IPS-18c (cell line): ENCODE results near the gene MXRA5.

Source experiments
- H3K4me3 ChIP-seq: 2 replicates; pipeline ENCODE4 v1.7.0; 2013; ENCODE audit warnings: low read depth, mild to moderate bottlenecking, low read length, moderate library complexity; ENCODE audit not compliant: insufficient read depth
- H3K9me3 ChIP-seq: one replicate; pipeline ENCODE4 v1.6.1; 2013; ENCODE audit warnings: mild to moderate bottlenecking, low read length, moderate library complexity; ENCODE audit not compliant: control insufficient read depth, insufficient read depth

The MXRA5 gene

GRCh38 chrX:3271834-3272186 lies 74.6 kb downstream of the MXRA5 start:
- no peak overlapping the region for H3K4me3 ChIP-seq

GRCh38 chrX:3271183-3271833 lies 75.1 kb downstream of the MXRA5 start:
- H3K4me3 ChIP-seq = no peak overlapping the region

More at GRCh38 chrX:3271834-3272186, 74.6 kb downstream of the MXRA5 start:
- peaks cover 11% of the 10 kb centered on the region for H3K9me3 ChIP-seq

GRCh38 chrX:3268829-3269228 lies 77.6 kb downstream of the MXRA5 start:
- no peak overlapping the region for H3K4me3 ChIP-seq
- peaks cover 3% of the 10 kb centered on the region for H3K9me3 ChIP-seq

More at GRCh38 chrX:3271183-3271833, 75.1 kb downstream of the MXRA5 start:
- peaks cover 9% of the 10 kb centered on the region for H3K9me3 ChIP-seq

- Histone ChIP-seq H3K4me3 (no peak overlapping the region), H3K9me3 (no peaks in the 10 kb centered on the region)
These were observed 82.7 kb downstream of the MXRA5 start for GRCh38 chrX:3263681-3264126.

GRCh38 chrX:3262901-3263300 lies 83.6 kb downstream of the MXRA5 start:
- Histone ChIP-seq H3K4me3 (no peak overlapping the region), H3K9me3 (no peaks in the 10 kb centered on the region)
